SK-MEL-5 (cell line): ENCODE measurements around the gene GLOD4. TPM values are rescaled to one million over a fixed set of nuclear protein-coding genes. Genes with fewer than 3 reads are reported as not detected.
"Not testable (repeated sequence)": the region's sequence is repeated elsewhere in the genome, so short reads cannot be mapped to it uniquely, and the experiment has no call there.

Experiments
- DNase-seq: peaks from one replicate; pipeline ENCODE4 v3.0.0-alpha.2; 2016; ENCODE audit warnings: low read depth, low spot score
- in situ Hi-C: cut with HindIII; loops from 2 replicates; pipeline ENCODE4 v1.10.0; 2016; ENCODE audit warnings: low sequenced_read_pairs, high pct_unique_total_duplicates, low pct_unique_long_range_greater_than_20kb
- total RNA-seq: library from RNA; depleted of rRNA; stranded (reverse); fragments of >200 nt; shearing (Covaris generic); gene quantifications from 2 replicates; pipeline ENCODE4 v1.2.3, GENCODE V29; 2014

GLOD4 gene
- total RNA-seq, 1 experiment from 2014 or later = 89.3 TPM

DNA sequence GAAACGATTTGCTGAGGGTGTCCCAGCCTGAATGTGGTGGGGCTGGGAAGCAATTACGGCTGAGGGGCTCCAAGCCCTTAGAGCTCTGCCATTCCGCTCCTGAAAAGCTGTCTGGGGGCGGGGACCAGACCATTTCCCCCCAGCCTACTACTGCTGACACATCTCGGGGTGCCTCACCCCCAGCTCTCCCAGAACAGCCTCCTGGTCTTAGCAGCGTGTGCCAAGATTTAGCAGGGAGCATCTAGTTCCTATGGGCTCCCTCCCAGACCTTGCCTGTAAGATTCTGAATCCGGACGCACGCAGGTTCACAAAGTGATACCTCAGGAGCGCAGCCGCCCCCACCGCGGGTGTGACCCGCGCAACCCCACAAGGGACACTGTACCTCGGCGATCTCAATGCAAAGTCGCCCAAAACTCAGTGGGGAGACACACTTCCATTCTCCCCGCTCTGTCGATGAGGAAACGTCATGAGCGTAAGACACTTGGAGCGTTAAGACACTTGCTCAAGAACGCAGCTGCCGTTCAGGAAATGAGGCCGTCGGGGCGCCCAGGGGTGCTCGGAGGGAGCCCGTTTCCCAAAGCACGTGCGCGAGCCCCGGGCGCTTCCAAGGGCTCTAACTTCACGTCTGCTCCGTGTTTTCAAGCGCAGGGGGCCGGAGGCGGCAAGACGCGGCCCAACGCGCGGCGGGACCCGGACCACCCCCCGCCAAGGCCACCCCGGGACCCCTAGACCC, 30.6 kb downstream of the GLOD4 start:
- in situ Hi-C loops = no loop called here

DNA sequence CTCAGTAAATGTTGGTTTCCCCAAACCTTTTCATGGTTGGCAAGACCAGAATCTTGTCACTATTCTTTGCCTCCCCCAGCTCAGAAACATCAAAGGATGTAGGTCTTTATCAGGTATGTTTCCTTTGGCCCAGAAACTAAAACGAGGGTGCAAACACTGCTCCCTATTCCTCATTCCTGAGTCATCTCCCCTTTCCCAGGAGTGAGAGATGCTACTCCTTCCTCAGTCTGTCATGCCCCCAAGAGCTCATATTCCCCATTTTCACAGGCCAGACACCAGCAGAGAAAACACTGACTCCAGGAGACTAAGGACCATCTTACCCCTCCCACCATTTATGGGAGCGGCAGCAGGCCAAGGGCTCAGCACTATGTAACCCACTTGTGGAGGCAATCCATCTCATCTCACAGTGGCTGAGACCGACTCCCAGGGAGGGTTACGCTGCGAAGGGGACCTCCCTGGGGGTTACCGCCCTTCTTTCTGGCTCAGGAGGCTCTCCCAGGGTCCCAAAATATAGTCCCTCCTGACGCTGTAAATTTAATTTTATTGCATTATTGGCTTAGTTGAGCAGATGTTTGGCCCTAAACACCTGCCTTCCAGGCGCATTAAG, 31.5 kb downstream of the GLOD4 start:
- in situ Hi-C loops = no loop called here
- no peak for DNase-seq

More for the DNA sequence above, 30.6 kb downstream of the GLOD4 start:
- DNase-seq = no peak

DNA sequence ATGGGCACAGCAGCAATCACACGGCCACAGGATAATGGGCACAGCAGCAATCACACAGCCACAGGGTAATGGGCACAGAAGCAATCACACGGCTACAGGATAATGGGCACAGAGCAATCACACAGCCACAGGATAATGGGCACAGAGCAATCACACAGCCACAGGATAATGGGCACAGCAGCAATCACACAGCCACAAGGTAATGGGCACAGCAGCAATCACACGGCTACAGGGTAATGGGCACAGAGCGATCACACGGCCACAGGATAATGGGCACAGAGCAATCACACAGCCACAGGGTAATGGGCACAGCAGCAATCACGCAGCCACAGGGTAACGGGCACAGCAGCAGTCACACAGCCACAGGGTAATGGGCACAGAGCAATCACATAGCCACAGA, 32.7 kb downstream of the GLOD4 start:
- in situ Hi-C loops, DNase-seq: not testable (repeated sequence)

DNA sequence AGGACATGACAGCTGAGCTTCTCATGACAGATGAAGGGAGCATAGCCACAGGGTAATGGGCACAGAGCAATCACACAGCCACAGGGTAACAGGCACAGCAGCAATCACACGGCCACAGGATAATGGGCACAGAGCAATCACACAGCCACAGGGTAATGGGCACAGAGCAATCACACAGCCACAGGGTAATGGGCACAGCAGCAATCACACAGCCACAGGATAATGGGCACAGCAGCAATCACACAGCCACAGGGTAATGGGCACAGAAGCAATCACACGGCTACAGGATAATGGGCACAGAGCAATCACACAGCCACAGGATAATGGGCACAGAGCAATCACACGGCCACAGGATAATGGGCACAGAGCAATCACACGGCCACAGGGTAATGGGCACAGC, 33.5 kb downstream of the GLOD4 start:
- in situ Hi-C loops, DNase-seq: not testable (repeated sequence)

DNA sequence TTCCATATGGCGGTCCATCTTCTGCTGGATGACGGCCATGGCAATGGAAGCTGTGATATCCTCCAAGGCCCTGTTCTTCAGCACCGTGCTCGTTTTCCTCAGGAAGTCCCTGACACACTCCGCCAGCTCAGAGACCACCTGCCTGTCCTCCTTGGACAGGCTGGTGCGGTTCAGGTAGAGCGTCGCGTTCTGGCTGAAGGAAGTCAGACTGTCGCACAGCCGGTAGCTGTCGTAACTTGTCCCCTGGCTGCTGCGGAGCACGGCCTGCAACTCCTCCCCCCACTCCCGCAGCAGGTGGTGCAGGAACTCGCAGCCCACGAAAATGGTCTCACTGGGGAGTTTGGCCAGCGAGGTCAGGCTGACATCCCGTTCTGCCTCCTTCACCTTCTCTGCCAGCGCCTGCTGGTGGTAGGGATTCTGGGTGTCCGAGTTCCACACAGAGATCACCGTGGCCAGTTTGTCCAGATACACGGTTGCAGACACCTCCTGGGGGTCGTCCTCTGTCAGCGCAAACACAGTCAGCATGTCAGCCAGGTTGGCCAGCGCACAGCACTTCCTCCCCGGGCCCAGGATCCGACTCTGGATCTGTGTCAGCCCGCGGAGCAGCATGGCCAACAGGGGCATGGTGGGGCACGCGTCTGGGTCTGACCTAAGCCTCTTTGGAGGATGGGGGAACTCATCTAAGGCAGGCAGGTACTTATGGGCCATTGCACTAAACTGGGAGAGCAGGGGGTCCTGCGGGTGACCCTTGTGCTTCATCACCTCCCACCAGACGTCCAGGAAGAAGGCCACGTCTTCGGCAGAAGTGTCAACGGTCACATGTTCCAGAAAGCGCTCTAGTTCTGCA, 35.1 kb downstream of the GLOD4 start:
- DNase-seq = no peak
- in situ Hi-C loops = no loop called here

DNA sequence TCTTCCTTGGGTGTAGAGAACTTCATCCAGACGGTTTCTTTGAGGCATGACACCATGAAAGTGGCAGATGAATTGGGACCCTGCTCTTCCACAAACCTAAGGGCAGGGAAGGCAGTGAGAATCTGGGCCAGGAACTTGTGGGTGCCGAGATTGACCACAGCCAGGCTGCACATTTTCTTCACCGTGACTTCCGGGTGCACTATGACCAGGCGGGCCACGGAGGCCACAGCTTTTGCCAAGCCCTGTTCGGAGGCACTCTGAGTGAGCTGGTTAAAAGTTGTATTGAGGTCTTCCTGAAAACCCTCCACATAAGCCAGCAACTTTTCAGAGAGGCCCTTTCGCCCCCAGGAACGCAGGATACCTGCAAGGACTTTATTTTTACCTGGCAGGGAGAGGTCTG, 35.9 kb downstream of the GLOD4 start:
- in situ Hi-C loops = no loop called here

DNA sequence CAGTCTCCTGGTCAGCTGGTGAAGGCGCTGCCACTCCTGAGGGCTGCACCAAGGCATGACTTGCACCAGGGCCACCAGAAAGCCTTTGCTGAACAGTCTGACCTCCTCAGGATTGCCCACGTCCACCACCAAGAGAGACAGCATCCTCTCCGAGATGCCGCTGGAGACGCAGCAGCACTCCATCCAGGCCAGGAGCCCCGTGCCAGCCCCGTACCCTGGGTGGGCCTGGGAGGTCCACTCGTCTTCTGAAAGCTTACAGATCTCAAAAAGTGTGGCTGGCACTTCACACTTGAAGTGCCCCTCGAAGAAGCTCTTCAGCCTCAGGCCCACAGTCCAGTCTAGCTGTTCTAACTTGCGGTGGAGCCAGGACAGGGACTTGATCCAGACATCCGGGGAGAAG, 36.7 kb downstream of the GLOD4 start:
- in situ Hi-C loops = no loop called here
- DNase-seq = no peak

More for the DNA sequence above, 35.9 kb downstream of the GLOD4 start:
- no peak for DNase-seq

DNA sequence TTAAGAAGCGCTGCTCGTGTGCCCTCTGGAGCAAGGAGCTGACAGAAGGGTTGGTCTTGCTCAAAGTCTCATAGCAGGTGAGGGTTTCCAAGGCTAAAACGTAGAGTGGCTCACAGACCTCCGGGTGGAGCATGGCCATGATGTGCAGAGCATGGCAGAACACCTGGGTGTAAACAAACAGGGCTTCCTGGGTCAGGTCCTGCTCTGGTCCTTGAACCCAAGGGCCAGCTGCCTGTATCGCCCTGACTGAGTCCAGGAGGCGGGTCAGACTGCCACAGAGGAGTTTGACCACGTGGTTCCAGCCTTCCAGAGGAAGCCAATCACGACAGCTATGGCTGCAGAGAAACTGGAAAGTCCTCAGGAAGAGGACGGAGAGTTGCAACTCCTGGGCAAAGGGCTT, 37.1 kb downstream of the GLOD4 start:
- in situ Hi-C loops = no loop called here
- DNase-seq = no peak

DNA sequence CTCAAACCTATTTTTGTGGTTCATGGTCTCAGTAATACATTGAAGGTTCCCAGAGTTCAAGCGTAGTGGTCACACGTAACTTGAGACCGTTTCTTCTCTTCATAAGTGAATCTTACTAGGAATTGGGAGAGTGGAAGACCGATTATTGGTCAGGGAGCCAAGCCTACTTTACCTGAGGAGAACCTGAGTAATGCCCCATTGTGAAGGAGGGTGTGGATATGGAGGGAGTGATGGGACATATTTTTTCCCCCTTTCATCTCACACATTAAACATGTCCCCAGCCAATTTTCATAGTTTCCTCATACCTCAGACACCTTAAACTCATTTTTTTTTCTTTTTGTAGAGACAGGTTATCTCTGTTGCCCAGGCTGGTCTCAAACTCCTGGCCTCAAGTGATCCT, 38.9 kb downstream of the GLOD4 start:
- in situ Hi-C loops = no loop called here
- no peak for DNase-seq

DNA sequence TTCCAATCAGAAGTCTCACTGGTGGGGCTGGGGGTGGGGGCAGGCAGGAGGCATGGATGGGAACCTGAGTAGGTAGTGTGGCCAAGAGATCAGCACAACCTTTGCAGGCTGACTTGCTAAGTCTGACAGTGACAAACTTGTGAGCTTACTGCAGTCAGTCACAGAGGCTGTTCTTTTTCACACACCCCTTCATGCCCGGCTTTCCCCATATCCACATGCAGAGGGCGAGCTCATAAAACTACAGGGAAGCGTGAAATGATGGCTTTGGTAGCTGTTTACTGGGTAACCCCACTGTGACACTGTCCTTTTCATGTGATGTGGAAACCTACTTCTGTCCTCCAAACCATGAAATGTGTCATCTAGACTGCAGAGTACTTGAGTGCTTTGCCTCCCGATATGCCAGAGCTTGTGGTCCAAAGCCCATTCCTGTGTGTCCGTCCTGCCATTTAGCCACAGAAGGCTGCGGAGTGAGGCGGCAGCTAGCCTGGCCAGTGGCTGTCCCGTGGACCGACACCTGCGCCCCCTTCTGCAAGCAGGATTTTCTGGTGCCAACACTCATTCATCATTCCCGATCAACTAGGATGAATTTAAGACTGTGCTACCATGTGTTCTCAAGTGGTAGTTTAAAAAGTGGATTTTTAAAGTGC, 39.8 kb downstream of the GLOD4 start:
- no peak for DNase-seq
- in situ Hi-C loops = no loop called here

DNA sequence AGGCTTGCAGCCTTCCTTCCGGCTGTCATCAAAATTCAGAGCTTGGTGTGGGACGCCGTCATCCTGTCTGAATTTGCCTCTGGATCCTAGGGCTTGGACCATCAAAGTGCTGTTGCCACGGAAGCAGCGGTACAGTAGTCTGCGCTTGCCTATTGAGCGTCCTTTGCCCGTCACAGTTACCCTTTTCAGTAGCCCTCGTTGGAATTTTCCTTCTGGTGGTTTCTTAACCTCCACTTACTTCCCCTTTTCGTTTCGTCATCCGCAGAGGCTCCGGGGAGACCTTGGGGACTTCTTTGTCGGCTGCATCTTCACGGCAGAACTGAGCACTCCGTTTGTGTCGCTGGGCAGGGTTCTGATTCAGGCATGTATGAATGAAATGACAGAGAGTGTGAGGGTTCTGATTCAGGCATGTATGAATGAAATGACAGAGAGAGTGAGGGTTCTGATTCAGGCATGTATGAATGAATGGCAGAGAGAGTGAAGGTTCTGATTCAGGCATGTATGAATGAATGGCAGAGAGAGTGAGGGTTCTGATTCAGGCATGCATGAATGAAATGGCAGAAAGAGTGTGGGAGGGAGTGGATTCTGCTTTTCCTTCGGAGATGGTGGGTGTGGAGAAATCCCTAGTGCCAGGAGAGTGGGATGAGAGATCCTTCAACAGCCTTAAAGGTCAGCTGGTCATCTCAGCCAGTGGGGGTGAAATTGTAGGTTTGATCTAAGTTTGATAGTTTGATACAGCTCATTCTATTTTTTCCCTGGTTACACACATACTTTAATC, 41.7 kb downstream of the GLOD4 start:
- in situ Hi-C loops = no loop called here
- DNase-seq = no peak

DNA sequence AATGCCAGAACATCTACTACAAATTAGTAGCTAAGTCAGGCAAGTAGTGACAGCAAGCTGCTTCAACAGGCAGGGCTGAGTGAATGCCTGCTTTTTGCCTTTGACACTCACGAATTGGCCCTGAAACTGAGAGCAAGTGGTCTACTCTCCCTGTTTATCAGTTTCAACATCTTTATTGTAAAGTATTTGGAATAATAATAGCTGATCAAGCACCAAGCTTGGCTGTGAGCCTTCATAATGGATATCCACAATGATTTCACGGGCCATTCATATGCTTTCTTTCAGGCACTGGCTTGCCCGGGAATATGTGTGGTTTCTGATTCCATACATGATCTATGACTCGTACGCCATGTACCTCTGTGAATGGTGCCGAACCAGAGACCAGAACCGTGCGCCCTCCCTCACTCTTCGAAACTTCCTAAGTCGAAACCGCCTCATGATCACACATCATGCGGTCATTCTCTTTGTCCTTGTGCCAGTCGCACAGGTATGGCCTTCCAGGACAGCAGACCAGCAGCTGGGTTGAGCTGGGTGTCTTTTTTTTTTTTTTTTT, 44.4 kb downstream of the GLOD4 start:
- no peak for DNase-seq
- in situ Hi-C loops = no loop called here

DNA sequence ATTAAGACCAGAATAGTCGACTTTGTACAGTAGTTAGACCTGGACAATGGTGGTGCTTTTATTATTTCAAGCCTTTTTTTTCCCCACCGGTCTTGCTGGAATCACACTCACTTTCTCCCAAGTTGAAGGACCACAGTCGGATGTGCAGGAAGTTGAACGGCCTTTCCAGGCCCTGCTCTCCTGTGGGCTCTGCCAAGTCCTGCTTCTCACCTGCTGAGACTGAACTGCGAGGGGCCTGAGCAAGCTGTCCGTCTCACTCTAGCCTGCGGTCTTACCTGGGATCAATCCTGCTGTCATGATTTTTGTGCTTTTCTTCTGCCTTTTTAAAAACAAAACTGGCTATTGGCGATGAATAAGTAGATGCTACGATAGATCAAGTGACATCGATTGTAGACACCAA, 48.3 kb downstream of the GLOD4 start:
- DNase-seq = no peak
- in situ Hi-C loops = no loop called here

DNA sequence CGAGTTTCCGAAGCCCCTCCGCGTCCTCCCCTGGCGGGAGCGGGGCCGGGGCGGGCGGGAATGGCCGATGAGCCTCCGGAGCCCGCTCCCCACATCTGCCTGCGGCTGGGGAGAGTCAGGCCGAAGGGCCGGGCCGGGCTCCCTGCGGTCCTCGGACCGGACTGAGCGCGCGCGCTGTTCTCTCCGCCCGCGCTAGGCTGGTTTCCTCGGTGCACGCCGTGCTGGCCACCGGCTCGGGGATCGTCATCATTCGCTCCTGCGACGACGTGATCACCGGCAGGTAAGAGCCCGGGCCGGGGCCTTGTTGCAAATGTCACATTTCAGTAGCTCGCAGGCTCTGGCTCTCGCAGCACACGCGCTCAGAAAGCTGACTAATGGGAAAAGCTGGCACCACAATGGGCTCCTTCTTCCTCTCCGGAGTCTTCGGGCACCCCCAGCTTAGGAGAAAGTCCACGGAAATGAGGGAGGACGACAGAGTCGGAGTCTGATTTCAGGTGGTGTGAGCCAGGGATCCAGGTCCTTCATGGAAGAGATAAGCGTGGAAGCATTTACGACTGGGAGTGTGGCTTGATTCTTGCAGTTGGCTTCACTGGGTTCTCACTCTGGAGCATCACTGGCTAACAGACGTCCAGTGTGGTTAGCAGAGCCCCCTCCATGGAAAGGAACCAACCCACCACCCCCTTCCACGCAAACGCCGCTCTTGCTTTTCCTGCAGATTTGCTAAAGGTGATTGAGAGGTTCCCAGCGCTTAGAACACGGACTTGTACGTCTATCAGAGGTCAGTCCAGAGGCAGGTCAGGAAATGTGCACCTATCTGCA, 49.0 kb downstream of the GLOD4 start:
- in situ Hi-C loops = no loop called here
- DNase-seq = peak; percentile 46

DNA sequence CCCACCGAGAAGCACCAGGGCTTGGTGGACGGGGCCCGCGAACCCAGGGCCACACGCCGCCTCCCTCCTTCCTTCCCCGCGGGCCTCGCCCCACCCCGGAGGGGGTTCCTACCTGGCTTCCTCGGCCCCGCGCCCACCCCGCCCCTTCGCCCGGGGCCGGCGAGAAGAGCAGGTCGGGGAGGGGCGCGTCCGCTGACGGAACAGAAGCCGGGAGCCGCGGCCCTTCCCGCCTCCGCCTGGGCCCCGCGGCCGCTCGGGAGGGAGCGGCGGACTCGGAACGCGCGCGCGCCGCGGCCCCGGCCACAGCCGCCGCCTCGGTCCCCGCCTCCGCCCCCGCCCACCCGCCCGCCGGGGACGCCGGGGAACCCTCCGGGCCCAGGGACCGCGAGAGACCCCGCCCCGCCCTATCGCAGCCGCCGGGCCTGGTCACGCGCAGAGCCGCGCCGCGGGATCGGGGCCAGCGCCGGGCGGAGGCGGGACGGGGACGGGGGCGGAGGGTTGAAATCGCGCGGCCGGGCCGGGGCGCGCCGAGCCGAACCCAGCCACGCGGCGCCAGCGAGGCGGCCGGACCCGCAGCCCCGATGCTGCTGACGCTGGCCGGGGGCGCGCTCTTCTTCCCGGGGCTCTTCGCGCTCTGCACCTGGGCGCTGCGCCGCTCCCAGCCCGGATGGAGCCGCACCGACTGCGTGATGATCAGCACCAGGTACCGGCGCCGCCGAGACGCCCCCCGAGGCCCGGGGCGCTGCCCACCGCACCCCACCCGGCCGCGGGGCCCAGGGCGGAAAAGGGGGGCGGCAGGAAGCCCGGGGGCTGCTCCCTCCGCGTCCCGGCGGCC, 49.8 kb downstream of the GLOD4 start, which contains the start of gene TLCD3A:
TLCD3A (plus strand) TSS at position 530 of the 835 bp plus-strand sequence; CDS start at position 582, 52 bp downstream.
- in situ Hi-C loops = no loop called here

More for the DNA sequence above, 49.8 kb downstream of the GLOD4 start, which contains the start of gene TLCD3A:
- DNase-seq = peak; percentile 47
